GM19193 (cell line): Measurements from ENCODE around the gene SNTN.

Experiments used
- POLR2A ChIP-seq: IDR thresholded peaks from 4 replicates; pipeline ENCODE4 v1.6.1; 2011; ENCODE audit not compliant: insufficient read depth, insufficient read length; ENCODE audit errors: extremely low read depth

Gene SNTN

DNA sequence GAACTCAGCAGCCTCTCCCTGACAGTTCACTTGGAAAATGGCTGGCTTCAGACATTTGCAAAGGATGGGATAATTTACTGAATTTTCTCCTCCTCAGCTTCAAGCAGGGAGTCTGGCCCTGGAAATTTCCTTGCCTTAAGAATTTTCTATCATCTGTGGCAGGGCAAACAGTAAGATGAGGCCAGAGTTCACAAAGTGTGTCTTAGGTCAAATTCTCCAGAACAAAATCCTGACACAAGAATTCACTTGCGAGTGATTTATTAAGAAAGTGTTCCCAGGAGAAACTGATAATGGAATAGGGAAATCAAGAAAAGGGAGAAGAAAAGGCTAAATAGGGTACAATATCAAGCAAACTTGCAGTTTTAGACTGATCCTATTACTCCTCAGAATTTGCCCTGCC, 55.3 kb downstream of the SNTN start:
- TF ChIP-seq POLR2A = no peak

GRCh38 chr3:63709576-63709975, 57.1 kb downstream of the SNTN start:
- TF ChIP-seq POLR2A = no peak
